Keratinocyte (primary cell): ENCODE results near the gene OR2B3. TPM values are rescaled to one million over a fixed set of nuclear protein-coding genes. Genes with fewer than 3 reads are reported as not detected.
"Not testable (repeated sequence)": the region's sequence is repeated elsewhere in the genome, so short reads cannot be mapped to it uniquely, and the experiment has no call there.

ENCODE experiments used
- DNase-seq: peaks from one replicate; pipeline ENCODE4 v3.0.0-alpha.2; 2011; ENCODE audit warnings: low read depth, missing footprints, low spot score
- FAIRE-seq: peaks from 2 replicates; lab custom pipeline; 2011; peaks lifted over from hg19 to GRCh38; lab: Jason Lieb, UNC
- H2AFZ ChIP-seq: 2 replicates; pipeline ENCODE4 v1.6.0; 2012; ENCODE audit warnings: low read length, control low read depth, inconsistent platforms; ENCODE audit not compliant: control insufficient read depth
- H3K27ac ChIP-seq: 2 replicates; pipeline ENCODE4 v1.5.1; 2011; ENCODE audit warnings: low read length; ENCODE audit not compliant: control insufficient read depth, insufficient read depth
- H3K27me3 ChIP-seq: 3 replicates; pipeline ENCODE4 v1.6.0; 2011; ENCODE audit warnings: low read length; ENCODE audit not compliant: control insufficient read depth, insufficient read depth; ENCODE audit errors: extremely low read depth
- H3K36me3 ChIP-seq, 2 experiments: 2 replicates in 1 of 2; 3 replicates in 1 of 2; pipeline ENCODE4 v1.5.1; 2011; ENCODE audit warnings: low read length in 2 of 2, mild to moderate bottlenecking in 1 of 2; ENCODE audit not compliant: control insufficient read depth in 2 of 2, insufficient read depth in 2 of 2; ENCODE audit errors: extremely low read depth in 1 of 2
- H3K4me1 ChIP-seq: 3 replicates; pipeline ENCODE4 v1.5.1; 2011; ENCODE audit warnings: low read length; ENCODE audit not compliant: control insufficient read depth, insufficient read depth; ENCODE audit errors: extremely low read depth
- H3K4me2 ChIP-seq: 3 replicates; pipeline ENCODE4 v1.6.0; 2011; ENCODE audit warnings: low read depth, low read length; ENCODE audit not compliant: control insufficient read depth, insufficient read depth; ENCODE audit errors: extremely low read depth
- H3K4me3 ChIP-seq, 3 experiments: fragments of 200-600 bp in 1 of 3; sonication (generic) in 1 of 3; 2 replicates in 2 of 3; 3 replicates in 1 of 3; pipeline ENCODE4 v1.5.1; 2011 to 2016; ENCODE audit warnings: low read length in 3 of 3, mild to moderate bottlenecking in 3 of 3, control low read depth in 2 of 3, inconsistent platforms in 1 of 3, low read depth in 1 of 3, mixed read lengths in 1 of 3, mixed run types in 1 of 3, moderate library complexity in 1 of 3; ENCODE audit not compliant: control insufficient read depth in 2 of 3, insufficient read depth in 2 of 3; ENCODE audit errors: extremely low read depth in 1 of 3
- H3K79me2 ChIP-seq: 2 replicates; pipeline ENCODE4 v1.6.0; 2012; ENCODE audit warnings: low read length; ENCODE audit not compliant: control insufficient read depth, insufficient read depth
- H3K9ac ChIP-seq: 3 replicates; pipeline ENCODE4 v1.6.0; 2011; ENCODE audit warnings: low read length; ENCODE audit not compliant: control insufficient read depth, insufficient read depth; ENCODE audit errors: extremely low read depth
- H3K9me1 ChIP-seq: 3 replicates; pipeline ENCODE4 v1.6.0; 2011; ENCODE audit warnings: low read length; ENCODE audit not compliant: control insufficient read depth, insufficient read depth; ENCODE audit errors: extremely low read depth
- H3K9me3 ChIP-seq: 2 replicates; pipeline ENCODE4 v1.5.1; 2012; ENCODE audit warnings: low read depth, low read length; ENCODE audit not compliant: control insufficient read depth
- H4K20me1 ChIP-seq: 3 replicates; pipeline ENCODE4 v1.6.0; 2011; ENCODE audit warnings: low read length; ENCODE audit not compliant: control insufficient read depth, insufficient read depth; ENCODE audit errors: extremely low read depth
- EZH2 ChIP-seq: IDR thresholded peaks from one replicate; pipeline ENCODE4 v1.6.1; 2012; ENCODE audit warnings: inconsistent platforms, mild to moderate bottlenecking, low read length, moderate library complexity
- dilution Hi-C: fragments of 300-500 bp; cut with MboI; formaldehyde crosslinking; loops from one replicate; pipeline ENCODE4 v1.7.0; 2020; ENCODE audit warnings: low sequenced_read_pairs; ENCODE audit not compliant: extremely low pct_ligation_motif_present
- polyA plus RNA-seq, 5 experiments: library from polyadenylated mRNA; depleted of rRNA in 3 of 5; stranded (reverse) in 3 of 5; stranded (forward) in 1 of 5; unstranded in 1 of 5; fragments of >200 nt; gene quantifications; 1 replicate in 1 of 5; 2 replicates in 3 of 5; 3 replicates in 1 of 5; pipeline versions ENCODE4 v1.2.1 to v1.2.3, GENCODE V29; 2011 to 2012; ENCODE audit warnings: missing spikeins in 2 of 5, low read depth in 1 of 5, low replicate concordance in 1 of 5
- TF ChIP-seq, protein P1 (sequence below), 3 experiments: IDR thresholded peaks in 1 of 3; conservative IDR thresholded peaks in 1 of 3; optimal IDR thresholded peaks in 1 of 3; 2 replicates in 2 of 3; 3 replicates in 1 of 3; pipeline versions ENCODE3 to v1.5.1; 2011; ENCODE audit warnings: low read length in 3 of 3, mild to moderate bottlenecking in 3 of 3, moderate library complexity in 2 of 3, control low read depth in 1 of 3, inconsistent platforms in 1 of 3; ENCODE audit not compliant: insufficient read depth in 2 of 3; ENCODE audit errors: extremely low read depth in 1 of 3

The OR2B3 gene
- polyA plus RNA-seq, 1 donor (not counting 4 experiments of a cell fraction or from before 2014, with no cell fraction given): not detected

DNA sequence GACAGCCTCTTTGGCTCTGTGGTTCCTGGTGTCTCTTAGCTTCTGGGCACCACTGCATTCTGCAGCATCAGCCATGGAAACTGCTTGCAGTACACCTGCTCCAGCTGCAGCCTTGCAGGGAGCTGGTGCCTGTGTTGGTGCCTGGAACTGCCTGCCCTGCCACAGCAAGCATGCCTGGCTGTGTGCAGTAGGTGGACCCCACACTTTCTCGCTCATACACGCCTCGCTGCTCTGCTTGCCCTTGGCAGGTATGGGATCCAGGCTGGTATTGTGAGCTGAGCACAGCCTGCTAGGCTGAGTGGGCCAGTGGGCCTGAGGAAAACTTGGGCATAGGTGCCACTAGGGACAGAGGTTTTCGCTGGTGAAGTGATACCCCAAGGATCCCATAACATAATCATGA, 43.5 kb upstream of the OR2B3 start:
- no peak overlapping the region for H3K9ac ChIP-seq
- no peaks in the 10 kb centered on the region for H3K79me2 ChIP-seq
- H2AFZ ChIP-seq: no peak overlapping the region
- H3K36me3 ChIP-seq: no peaks in the 10 kb centered on the region
- no peak overlapping the region for H3K4me3 ChIP-seq
- no peaks in the 10 kb centered on the region for H4K20me1 ChIP-seq
- H3K27ac ChIP-seq: no peak overlapping the region
- DNase-seq (no peak), FAIRE-seq (no peak)
- no peaks in the 10 kb centered on the region for H3K27me3 ChIP-seq
- H3K9me1 ChIP-seq: no peaks in the 10 kb centered on the region
- no peaks in the 10 kb centered on the region for H3K4me1 ChIP-seq
- no peaks in the 10 kb centered on the region for H3K9me3 ChIP-seq
- TF ChIP-seq, protein P1, sequence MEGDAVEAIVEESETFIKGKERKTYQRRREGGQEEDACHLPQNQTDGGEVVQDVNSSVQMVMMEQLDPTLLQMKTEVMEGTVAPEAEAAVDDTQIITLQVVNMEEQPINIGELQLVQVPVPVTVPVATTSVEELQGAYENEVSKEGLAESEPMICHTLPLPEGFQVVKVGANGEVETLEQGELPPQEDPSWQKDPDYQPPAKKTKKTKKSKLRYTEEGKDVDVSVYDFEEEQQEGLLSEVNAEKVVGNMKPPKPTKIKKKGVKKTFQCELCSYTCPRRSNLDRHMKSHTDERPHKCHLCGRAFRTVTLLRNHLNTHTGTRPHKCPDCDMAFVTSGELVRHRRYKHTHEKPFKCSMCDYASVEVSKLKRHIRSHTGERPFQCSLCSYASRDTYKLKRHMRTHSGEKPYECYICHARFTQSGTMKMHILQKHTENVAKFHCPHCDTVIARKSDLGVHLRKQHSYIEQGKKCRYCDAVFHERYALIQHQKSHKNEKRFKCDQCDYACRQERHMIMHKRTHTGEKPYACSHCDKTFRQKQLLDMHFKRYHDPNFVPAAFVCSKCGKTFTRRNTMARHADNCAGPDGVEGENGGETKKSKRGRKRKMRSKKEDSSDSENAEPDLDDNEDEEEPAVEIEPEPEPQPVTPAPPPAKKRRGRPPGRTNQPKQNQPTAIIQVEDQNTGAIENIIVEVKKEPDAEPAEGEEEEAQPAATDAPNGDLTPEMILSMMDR (optimal IDR thresholded peaks at IDR 0.05 in 1 of 3, IDR thresholded peaks at IDR 0.05 in 1 of 3, conservative IDR thresholded peaks at IDR 0.05 in 1 of 3; ENCODE audit: extremely low read depth in 1 of 3, insufficient read depth in 2 of 3, low read length in 3 of 3): no peak
- TF ChIP-seq EZH2: no peak
- dilution Hi-C loops: no loop called here
- H3K4me2 ChIP-seq: no peak overlapping the region

DNA sequence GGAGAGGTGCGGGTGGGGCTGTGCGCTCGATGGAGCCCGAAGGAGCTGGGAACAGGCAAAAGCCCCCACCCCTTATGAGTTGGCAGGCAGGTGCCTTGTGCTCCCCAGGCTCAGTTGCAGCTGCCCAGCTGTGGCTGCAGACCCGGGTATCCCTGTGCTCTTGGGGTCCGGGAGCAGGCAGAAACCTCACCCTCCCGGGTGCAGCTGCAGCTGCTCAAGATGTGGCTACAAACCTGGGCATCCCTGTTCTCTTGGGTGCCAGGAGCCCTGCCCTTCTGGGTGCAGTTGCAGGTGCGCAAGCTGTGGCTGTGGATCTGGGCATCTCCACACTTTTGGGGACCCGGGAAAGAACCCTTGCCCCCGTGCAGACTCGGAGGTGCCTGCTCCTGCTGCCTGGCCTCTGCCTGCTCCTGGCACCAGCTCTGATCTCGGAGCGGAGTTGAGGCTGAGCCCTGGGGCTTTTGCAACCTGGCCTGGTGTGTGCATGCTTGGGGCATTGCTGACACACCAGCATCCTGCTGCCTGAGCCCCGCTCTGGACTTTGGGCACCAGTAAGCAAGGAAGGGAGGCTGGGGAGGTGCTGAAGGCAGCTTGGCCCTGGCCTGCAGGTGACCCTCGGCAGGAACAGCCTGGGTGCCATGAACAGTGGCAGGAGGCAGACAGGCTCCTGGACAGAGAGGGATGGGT, 42.4 kb upstream of the OR2B3 start:
- TF ChIP-seq EZH2: no peak
- TF ChIP-seq, protein P1 (optimal IDR thresholded peaks at IDR 0.05 in 1 of 3, IDR thresholded peaks at IDR 0.05 in 1 of 3, conservative IDR thresholded peaks at IDR 0.05 in 1 of 3; ENCODE audit: extremely low read depth in 1 of 3, insufficient read depth in 2 of 3, low read length in 3 of 3): no peak
- H4K20me1 ChIP-seq: no peaks in the 10 kb centered on the region
- no peak overlapping the region for H3K27ac ChIP-seq
- no peak for FAIRE-seq
- H2AFZ ChIP-seq: no peak overlapping the region
- no peak overlapping the region for H3K4me2 ChIP-seq
- H3K36me3 ChIP-seq: no peaks in the 10 kb centered on the region
- H3K79me2 ChIP-seq: no peaks in the 10 kb centered on the region
- H3K9ac ChIP-seq: no peak overlapping the region
- no peaks in the 10 kb centered on the region for H3K4me1 ChIP-seq
- no peaks in the 10 kb centered on the region for H3K9me3 ChIP-seq
- DNase-seq: no peak
- H3K9me1 ChIP-seq: no peaks in the 10 kb centered on the region
- dilution Hi-C loops: no loop called here
- H3K4me3 ChIP-seq: no peak overlapping the region
- no peaks in the 10 kb centered on the region for H3K27me3 ChIP-seq

DNA sequence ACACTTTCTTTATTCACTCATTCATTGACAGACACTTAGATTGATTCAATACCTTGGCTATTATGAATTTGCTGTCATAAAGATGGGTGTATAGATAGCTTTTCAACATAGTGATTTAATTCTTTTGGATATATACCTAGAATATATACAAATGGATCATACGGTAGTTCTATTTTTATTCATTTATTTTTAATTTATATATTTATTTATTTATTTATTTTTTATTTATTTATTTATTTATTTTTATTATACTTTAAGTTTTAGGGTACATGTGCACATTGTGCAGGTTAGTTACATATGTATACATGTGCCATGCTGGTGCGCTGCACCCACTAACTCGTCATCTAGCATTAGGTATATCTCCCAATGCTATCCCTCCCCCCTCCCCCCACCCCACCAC, 27.9 kb upstream of the OR2B3 start:
- H3K4me1 ChIP-seq, H3K27me3 ChIP-seq, dilution Hi-C loops, H3K27ac ChIP-seq, H4K20me1 ChIP-seq, H3K9ac ChIP-seq, FAIRE-seq, H3K4me3 ChIP-seq, DNase-seq, H3K4me2 ChIP-seq, H3K9me3 ChIP-seq, H3K9me1 ChIP-seq, H3K79me2 ChIP-seq, H2AFZ ChIP-seq, H3K36me3 ChIP-seq: not testable (repeated sequence)
